NCI-H2227 treated with DMSO at 0.1 percent for 48 hours (cell line): ENCODE results near the gene MPZL3.
A peak's percentile ranks its signal among the peaks of the same experiment; 100 is the strongest.
"Not testable (repeated sequence)": the region's sequence is repeated elsewhere in the genome, so short reads cannot be mapped to it uniquely, and the experiment has no call there.

ENCODE experiments used
- DNase-seq: peaks from one replicate; lab custom pipeline; 2025; lab: John Stamatoyannopoulos, UW

The MPZL3 gene

DNA sequence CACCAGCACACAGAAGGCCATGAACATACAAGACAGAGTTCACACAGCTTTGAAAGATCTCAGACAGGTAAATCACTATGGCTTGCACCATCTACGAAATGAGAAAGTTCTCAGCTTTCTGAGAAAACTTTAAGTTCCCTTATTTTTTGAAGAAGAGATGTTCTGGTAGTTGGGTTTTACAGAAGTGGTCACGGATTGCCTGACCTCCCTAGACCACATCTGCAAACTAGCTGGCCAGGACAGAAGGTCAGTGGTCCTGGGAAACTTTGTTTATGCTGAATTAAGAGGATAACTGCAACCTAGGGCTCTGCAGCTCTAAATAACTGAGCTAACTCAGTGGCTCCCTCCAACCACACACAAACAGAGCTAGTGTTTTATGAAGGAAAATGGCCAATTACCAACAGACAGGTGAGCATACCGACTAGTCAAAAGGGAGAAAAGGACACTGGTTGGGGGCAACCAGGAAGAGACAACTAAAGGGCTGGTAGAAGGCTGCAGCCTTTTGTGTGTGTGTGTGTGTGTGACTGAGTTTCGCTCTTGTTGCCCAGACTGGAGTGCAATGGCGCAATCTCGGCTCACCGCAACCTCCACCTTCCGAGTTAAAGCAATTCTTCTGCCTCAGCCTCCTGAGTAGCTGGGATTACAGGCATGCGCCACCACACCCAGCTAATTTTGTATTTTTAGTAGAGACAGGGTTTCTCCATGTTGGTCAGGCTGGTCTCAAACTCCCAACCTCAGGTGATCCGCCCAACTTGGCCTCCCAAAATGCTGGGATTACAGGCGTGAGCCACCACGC lies 67.2 kb downstream of the MPZL3 start:
- DNase-seq = no peak

DNA sequence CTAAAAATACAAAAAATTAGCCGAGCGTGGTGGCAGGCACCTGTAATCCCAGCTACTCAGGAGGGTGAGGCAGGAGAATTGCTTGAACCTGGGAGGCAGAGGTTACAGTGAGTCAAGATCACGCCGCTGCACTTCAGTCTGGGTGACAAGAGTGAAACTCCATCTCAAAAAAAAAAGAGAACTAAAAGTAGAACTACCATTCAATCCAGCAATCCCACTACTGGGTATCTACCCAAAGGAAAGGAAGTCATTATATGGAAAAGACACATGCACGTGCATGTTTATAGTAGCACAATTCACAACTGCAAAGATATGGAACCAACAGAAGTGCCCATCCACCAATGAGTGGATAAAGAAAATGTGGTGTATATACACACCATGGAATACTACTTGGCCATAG lies 68.5 kb downstream of the MPZL3 start:
- DNase-seq = not testable (repeated sequence)

DNA sequence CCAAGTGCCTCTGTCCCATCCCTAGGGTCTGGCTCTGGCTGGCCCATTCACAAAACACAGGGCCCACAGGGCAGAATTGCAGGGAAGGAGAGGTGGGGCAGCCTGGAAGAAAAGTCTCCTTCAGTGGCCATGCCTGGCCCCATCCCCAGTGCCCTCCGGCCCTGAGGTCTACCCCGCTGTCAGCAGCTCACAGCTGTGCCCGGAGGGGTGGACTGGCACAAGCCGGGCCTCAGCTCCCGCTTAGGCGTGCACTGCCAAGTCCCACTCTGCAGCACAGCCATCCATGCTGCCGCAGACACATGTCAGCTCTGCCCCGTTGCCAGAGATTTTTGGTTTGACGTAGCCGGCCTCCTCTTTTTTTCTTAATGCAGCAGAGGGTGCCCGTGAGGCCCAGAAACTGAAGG lies 71.9 kb downstream of the MPZL3 start:
- peak; percentile 45 for DNase-seq

DNA sequence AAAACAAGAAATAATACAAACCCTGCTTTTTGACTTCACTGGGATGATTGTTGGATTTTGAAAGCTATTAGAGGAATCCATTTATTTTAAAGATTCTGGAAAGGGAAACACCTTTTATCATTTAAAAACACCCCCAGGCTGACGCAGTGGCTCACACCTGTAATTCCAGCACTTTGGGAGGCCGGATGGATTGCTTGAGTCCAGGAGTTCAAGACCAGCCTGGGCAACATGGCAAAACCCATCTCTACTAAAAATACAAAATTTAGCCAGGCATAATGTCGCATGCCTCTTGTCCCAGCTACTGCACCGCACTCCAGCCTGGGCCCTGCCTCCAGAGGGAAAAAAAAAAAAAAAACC lies 75.4 kb downstream of the MPZL3 start:
- no peak for DNase-seq
